SK-N-MC (cell line): ENCODE data around the gene ZFR2.

Experiments
- EZH2 ChIP-seq: fragments of 200-600 bp; sonication (generic); IDR thresholded peaks from one replicate; pipeline ENCODE4 v1.6.1; 2017; ENCODE audit warnings: antibody characterized with exemption
- POLR2AphosphoS5 ChIP-seq: IDR thresholded peaks from 2 replicates; pipeline ENCODE4 v1.6.1; 2012; ENCODE audit warnings: mild to moderate bottlenecking, low read depth, low read length, borderline replicate concordance

- no peak for TF ChIP-seq POLR2AphosphoS5
- TF ChIP-seq EZH2, result no peak
Observed at GRCh38 chr19:3792114-3792513, 76.7 kb downstream of the ZFR2 start.
